ENCODE measurements around the gene PEX1. TPM values are rescaled to one million over a fixed set of nuclear protein-coding genes. Genes with fewer than 3 reads are reported as not detected.

Gene PEX1
- total RNA-seq, 4 donors from 2014 or later: 12.9 to 19.5 (median 14.1) TPM

GRCh38 chr7:92461027-92462003 lies 67.0 kb downstream of the PEX1 start:
- 67% methylated on average over 8 of the region's 8 CpGs for WGBS
- TF ChIP-seq POLR2A (IDR thresholded peaks at IDR 0.05; ENCODE audit: low read depth) (no peak), CTCF (IDR thresholded peaks at IDR 0.05) (peak in 2 of 3 experiments; percentile 35 to 57)
- Histone ChIP-seq H3K27me3 (no peaks in the 10 kb centered on the region), H3K4me1 (no peaks in the 10 kb centered on the region), H3K9me3 (no peaks in the 10 kb centered on the region), H3K36me3 (peaks cover 16 to 69% (median 37%) of the 10 kb centered on the region in 4 donors), H3K4me3 (no peak overlapping the region), H3K27ac (replicated peaks in 1 of 4) (no peak overlapping the region)
- no peak for DNase-seq (ENCODE audit: extremely low spot score)
- intact Hi-C loops (cut with DNase I): no loop called here

GRCh38 chr7:92460510-92460909 lies 67.8 kb downstream of the PEX1 start:
- Histone ChIP-seq H3K27me3 (no peaks in the 10 kb centered on the region), H3K4me1 (no peaks in the 10 kb centered on the region), H3K9me3 (no peaks in the 10 kb centered on the region), H3K36me3 (peaks cover 19 to 69% (median 42%) of the 10 kb centered on the region in 4 donors), H3K27ac (replicated peaks in 1 of 4) (no peak overlapping the region), H3K4me3 (no peak overlapping the region)
- TF ChIP-seq CTCF (IDR thresholded peaks at IDR 0.05): no peak
- TF ChIP-seq POLR2AphosphoS5 (IDR thresholded peaks at IDR 0.05): no peak
- TF ChIP-seq EP300 (IDR thresholded peaks at IDR 0.05): no peak
- no peak for TF ChIP-seq POLR2A (IDR thresholded peaks at IDR 0.05; ENCODE audit: low read depth)
- DNase-seq (ENCODE audit: extremely low spot score): no peak
- 84% methylated on average over 4 of the region's 4 CpGs for WGBS
- intact Hi-C loops (cut with DNase I): no loop called here

- 89% methylated on average over 2 of the region's 2 CpGs for WGBS
- H3K9me3 ChIP-seq: no peaks in the 10 kb centered on the region
- H3K4me1 ChIP-seq: no peaks in the 10 kb centered on the region
- no peak for DNase-seq (ENCODE audit: extremely low spot score)
- H3K4me3 ChIP-seq: no peak overlapping the region
- TF ChIP-seq CTCF (IDR thresholded peaks at IDR 0.05) (no peak), POLR2A (IDR thresholded peaks at IDR 0.05; ENCODE audit: low read depth) (no peak), POLR2AphosphoS5 (IDR thresholded peaks at IDR 0.05) (no peak), EP300 (IDR thresholded peaks at IDR 0.05) (no peak)
- no peak overlapping the region for H3K27ac ChIP-seq (replicated peaks in 1 of 4)
- no peaks in the 10 kb centered on the region for H3K27me3 ChIP-seq
- intact Hi-C loops (cut with DNase I): no loop called here
- peaks cover 23 to 69% (median 44%) of the 10 kb centered on the region in 4 donors for H3K36me3 ChIP-seq
Measured at GRCh38 chr7:92460109-92460508, 68.2 kb downstream of the PEX1 start.

- WGBS: 78% methylated on average over 2 of the region's 2 CpGs
- peaks cover 51 to 79% (median 61%) of the 10 kb centered on the region in 4 donors for H3K36me3 ChIP-seq
- no peak overlapping the region for H3K27ac ChIP-seq (replicated peaks in 1 of 4)
- intact Hi-C loops (cut with DNase I): no loop called here
- no peaks in the 10 kb centered on the region for H3K27me3 ChIP-seq
- no peak for DNase-seq (ENCODE audit: extremely low spot score)
- H3K4me3 ChIP-seq: no peak overlapping the region
- no peaks in the 10 kb centered on the region for H3K4me1 ChIP-seq
- H3K9me3 ChIP-seq: no peaks in the 10 kb centered on the region
- TF ChIP-seq EP300 (IDR thresholded peaks at IDR 0.05) (no peak), POLR2A (IDR thresholded peaks at IDR 0.05; ENCODE audit: low read depth) (no peak), CTCF (IDR thresholded peaks at IDR 0.05) (no peak), POLR2AphosphoS5 (IDR thresholded peaks at IDR 0.05) (no peak)
Measured at GRCh38 chr7:92456236-92456635, 72.1 kb downstream of the PEX1 start.
